Measurements from ENCODE around the gene CCM2.
A peak's percentile ranks its signal among the peaks of the same experiment; 100 is the strongest.
"Not testable (repeated sequence)": the region's sequence is repeated elsewhere in the genome, so short reads cannot be mapped to it uniquely, and the experiment has no call there.

The CCM2 gene

DNA sequence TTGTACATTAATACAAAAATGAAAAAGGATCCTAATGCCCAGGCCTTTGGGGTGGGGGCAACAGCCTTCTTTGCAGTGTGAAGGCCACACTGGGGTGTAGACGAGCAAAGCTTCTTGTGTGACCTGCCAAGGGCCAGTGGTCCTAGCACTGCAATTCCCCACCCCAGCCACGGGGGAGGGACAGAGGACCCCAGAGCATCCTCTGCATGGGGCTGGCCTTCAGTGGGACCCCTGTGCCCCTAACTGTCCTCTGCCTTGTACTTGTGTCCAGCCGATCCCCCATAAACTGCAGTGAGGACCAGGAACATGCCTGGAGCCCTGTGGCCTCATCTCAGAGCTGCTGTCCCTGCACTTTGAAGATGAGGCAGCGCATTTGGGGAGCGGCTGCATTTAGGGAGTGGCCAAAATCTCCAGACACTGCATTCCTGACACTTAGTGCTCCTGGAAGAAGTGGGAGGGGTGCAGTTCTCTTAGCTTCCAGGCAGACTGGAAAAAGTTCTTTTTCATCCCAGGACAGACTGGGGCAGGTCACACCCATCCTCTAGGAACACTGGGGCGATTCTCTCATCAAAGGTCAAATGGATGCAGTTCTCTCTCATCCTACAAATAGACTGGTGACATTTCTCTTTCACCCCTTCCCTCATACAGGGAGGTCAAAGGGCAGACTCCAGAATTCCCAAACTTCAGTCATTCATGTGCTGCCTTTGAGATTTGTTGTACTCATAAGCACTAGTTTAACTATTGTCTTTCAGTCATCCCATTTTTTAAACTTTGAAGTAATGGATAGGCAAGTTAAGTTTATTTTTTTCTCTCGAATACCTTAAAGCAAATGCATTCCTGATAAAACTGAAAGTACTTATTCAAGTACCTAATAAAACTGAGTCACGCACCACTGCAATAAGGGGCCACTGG lies 20.3 kb upstream of the CCM2 start:
- peak overlapping the region in 3 of 7 experiments; percentile 23 to 44 (median 32) for H3K4me3 ChIP-seq
- peak overlapping the region in 20 of 21 experiments; percentile 34 to 93 (median 80) for H3K27ac ChIP-seq

DNA sequence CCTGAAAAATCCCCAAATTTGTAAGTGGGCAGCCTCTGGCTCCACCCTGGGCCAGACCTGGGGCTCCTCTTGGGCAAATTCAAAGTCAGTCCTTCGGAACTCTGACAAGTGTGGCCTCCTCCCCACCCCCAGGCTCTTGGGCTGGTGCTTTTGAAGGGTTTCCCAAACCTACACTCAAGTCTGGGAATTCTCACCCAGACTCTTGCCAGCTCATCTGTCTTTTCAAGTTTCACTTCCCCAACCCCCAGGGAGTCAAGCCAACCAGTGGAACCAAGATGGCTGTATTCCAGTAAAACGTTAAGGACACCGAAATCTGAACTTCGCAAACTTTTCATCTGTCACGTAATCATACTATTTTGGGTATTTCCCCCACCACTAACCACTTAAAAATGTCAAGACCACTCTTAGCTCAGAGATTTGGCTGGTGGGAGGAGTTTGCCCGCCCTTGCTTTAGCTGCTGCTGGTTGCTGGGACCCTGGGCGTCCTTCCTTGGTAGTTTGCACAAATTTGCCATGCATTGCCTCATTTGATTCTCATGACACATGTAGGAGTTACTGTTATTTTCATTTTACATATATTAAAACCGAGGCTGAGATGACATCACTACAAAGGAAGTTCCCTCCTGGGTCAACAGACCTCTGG lies 19.5 kb upstream of the CCM2 start:
- peak overlapping the region in 20 of 21 experiments; percentile 34 to 93 (median 80) for H3K27ac ChIP-seq
- H3K4me3 ChIP-seq = no peak overlapping the region

DNA sequence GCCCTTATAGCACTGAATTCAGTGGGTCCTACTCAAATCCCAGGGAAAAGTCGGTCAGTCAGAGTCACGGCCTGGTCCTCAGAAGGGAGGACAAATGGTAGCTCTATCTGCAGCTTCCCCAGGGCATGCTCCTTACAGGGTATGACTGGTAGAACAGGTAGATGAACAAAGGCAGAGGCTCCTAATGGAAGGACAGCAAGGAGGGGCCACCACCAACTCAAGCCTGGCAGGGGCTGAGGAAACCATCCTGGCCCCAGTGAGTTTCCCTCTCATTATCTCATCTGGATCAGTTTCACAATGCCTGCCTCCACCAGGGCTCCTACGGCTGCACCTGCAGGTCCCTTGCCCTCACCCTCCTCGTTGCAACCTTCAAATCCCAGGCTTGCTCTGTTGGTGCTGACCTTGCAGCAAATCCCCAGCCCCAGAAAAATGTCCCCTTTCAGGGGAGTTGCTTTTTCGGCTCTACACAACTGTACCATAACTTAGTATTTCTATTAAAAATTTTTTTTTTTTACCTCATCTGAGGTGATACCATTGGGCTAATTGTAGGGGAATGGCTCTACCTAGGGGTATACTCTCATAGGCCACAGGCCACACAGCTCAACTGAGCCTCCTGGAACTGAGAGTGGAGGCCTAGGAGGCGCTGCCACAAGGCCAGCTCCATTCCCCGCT lies 18.8 kb upstream of the CCM2 start:
- no peak overlapping the region for H3K4me3 ChIP-seq
- H3K27ac ChIP-seq = peak overlapping the region; percentile 19 to 93 (median 76)

DNA sequence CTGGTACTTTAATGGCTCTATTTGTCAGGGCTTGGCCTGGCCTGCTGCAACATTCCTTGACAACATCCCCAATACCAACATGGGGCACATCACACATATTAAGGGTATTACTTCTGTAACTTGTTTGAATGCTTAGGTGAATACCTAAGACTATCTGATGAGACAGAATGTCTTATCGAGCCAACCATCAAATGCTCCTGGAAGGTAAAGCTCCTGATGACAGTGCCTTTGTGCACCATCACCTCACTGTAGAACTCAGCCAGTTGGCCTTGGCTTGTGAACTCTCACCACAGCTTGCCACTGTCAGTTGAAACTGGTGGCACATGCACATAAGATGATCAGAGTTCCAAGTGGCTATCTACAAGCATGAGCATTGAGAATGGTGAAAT lies 17.5 kb upstream of the CCM2 start:
- Histone ChIP-seq H3K4me3 (no peak overlapping the region), H3K27ac (peak overlapping the region in 2 of 21 experiments; percentile 3 to 53)

DNA sequence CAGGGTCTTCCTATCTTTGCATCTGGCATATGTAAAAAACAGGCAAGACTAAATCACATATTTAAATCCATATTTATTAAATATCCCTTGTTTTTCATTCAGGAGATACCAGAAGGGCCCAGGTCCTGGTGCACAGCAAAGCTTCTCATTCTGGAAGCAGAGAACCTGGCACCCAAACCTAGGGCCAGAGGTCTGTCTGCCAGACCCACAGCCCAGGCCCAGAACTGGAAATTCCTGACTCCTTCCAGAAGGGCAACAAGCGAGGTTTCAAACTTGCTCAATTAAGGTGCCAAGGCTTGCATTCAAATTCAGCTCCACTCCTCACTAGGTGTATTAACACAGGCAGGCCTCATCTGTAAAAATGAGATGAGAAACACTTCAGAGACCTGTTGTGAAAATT lies 17.0 kb upstream of the CCM2 start:
- Histone ChIP-seq H3K27ac (peak overlapping the region in 1 of 21 experiments; percentile 3), H3K4me3 (no peak overlapping the region)

DNA sequence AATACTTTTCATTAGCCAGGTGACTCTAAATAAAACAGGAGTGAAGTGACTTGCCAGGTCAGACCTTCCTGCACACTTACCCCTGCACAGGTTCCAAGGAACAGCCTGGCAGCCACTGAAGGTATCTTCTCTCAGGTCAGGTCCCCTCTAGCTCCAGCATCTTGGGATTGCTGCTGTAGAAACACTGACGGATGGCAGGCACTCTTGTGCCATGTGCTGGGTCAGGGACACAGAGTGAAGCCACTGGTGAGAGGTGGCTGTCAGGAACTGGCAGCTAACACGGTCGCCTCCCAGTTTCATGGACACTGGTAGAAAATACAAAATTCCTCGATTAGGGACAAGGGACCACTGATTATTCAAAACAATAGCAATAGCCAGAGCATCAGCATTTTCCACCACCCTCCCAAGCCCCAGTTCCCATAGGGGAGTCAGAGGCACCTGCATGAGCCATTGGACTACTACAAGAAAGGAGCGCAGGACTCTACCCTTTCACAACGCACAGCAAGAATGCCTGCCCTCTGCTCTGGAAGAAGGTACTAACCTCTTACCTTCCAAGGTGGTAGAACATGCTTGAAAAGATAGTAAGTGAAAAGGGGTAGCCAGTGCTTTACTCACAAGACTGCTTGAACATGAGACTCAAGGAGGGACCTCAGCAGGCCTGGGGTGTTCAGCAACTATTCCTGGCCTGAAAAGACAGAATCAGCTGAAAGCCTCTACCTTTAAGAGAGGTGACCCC lies 16.1 kb upstream of the CCM2 start:
- H3K27ac ChIP-seq = peak overlapping the region in 7 of 21 experiments; percentile 2 to 56 (median 29)
- peak overlapping the region in 1 of 7 experiments; percentile 64 for H3K4me3 ChIP-seq

DNA sequence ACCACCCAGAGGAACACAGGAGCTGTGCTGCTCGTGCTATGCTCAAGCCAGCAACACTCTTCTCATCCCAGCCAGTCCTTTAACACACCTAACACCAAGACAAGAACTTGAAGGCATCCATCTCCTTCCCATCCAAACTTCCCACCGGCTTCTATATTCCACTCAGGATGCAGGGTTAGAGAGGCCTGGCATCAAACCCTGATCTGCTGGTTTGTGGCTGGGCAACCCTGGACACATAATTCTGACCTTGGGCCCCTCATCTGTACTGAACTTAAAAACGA lies 15.6 kb upstream of the CCM2 start:
- Histone ChIP-seq H3K4me3 (peak overlapping the region in 2 of 7 experiments; percentile 64 to 67), H3K27ac (peak overlapping the region in 6 of 21 experiments; percentile 2 to 39 (median 22))

DNA sequence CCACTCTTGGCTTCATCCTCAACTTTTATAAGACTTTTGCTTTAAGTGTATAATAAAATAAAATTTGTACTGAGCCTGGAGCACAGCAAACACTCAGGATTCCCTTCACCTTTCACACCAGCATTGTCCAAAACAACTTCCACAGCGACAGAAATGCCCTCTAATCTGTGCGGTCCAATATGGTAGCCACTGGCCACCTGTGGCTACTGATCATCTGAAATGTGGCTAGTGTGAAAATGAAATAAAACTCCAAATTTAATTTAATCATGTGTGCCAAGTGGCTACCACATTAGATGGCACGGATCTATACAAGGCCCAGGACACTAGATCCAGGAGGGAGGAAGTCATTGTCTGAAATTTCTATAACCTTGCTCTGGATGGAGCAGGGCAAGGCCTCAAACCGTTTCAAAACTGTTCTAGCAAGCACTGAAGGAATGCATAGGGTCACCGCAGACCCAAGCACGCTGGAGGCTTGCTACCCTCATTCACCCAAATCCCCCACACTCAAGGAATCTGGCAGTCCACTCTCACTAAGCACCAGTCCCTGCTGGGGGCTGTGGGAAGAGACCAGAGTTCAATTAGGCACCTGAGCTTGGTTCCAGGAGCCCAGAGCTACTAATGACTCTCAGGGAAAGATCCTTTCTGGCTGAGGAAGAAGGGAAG lies 14.8 kb upstream of the CCM2 start:
- Histone ChIP-seq H3K4me3 (peak overlapping the region; percentile 49 to 67 (median 64)), H3K27ac (peak overlapping the region in 18 of 21 experiments; percentile 7 to 97 (median 94))

DNA sequence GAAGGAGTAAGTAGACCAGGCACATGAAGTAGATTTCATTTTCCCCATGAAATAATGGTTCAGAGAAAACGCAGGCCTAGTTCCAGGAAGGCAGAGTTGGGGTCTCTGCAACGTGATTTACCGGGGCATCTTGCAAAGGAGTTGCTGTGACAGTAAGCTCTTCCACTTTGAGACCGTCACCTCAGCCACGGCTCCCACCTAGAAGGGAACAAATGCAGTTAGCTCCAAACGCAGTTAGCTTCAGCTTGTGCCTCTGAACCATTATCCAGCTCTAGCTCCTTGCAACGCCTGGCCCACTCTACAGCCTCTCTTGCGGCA lies 14.1 kb upstream of the CCM2 start:
- H3K27ac ChIP-seq = peak overlapping the region; percentile 72 to 97 (median 94)

DNA sequence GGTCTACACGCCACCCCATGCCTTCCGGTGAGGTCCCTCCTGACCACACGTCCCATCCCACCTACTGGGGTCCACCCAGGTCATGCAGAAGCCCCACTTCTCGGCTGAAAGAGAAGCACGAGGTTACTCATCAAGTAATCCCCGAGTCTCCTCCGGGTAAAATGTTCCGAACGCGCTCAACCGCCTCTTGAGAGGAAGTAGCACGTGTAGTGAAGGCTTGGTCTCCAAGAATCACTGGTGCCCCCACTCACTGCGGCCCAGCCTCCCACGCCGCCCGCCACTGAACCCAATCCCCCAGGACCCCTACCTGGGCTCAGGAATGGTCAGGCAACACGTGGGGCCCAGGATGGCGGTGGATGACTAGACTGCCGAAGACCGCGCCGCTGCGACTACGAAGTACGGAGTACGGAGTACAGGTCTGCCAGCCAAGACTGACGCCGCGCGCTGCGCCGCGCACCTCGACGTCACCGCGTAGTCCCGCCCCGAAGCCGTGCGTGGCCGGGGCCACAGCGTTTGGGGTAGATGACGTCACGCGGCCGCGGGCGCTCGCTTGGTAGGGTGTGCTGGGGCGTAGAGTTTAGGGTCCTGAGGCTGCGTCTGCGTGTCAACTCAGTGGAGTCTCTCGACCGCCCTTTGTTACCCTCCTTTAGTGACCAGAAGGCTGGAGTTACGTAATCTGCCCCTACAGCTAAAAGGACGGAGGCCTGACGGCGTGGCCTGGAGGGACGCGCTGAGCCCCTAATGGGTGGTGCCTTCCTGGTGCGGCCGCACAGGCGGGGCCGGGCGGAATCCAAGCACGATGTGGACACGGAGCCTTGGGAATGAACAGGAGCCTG lies 13.6 kb upstream of the CCM2 start:
- Histone ChIP-seq H3K4me3 (peak overlapping the region; percentile 49 to 67 (median 64)), H3K27ac (peak overlapping the region; percentile 72 to 97 (median 94))

More for the DNA sequence above, 14.1 kb upstream of the CCM2 start:
- peak overlapping the region; percentile 49 to 67 (median 64) for H3K4me3 ChIP-seq

DNA sequence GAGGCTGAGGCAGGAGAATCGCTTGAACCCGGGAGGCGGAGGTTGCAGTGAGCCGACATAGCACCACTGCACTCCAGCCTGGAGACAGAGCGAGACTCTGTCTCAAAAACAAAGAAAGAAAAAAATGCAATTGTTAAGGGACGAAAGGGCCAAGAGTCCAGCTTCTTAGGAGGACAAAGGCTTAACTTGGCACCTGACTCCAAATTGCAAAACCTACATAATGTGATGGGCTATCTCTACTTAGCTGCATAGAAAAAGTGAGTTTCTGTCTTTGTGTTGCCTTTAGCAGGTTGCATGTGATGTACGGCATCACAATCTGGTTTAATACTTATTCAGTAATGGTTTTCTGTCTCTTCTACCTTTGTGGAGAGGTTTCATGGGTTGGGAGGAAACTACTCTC lies 12.5 kb upstream of the CCM2 start:
- Histone ChIP-seq H3K27ac (peak overlapping the region in 12 of 21 experiments; percentile 72 to 97 (median 95)), H3K4me3 (peak overlapping the region in 4 of 7 experiments; percentile 49 to 67 (median 66))

DNA sequence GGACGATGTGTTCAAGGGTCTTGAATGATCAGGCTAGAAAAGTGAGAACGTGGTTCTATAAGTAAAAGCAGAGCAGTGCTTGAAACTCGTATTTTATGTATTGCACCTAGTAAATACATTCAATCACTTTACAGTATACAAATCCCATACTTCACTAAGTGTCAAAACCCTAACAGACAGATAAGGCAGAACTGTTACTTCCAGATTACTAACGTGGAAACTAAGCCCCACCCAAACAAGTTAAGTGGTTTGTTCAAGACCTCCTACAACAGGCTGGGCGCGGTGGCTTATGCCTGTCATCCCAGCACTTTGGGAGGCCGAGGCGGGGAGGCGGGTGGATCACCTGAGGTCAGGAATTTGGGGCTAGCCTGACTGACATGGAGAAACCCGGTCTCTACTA lies 12.0 kb upstream of the CCM2 start:
- no peak overlapping the region for H3K27ac ChIP-seq
- H3K4me3 ChIP-seq = no peak overlapping the region

DNA sequence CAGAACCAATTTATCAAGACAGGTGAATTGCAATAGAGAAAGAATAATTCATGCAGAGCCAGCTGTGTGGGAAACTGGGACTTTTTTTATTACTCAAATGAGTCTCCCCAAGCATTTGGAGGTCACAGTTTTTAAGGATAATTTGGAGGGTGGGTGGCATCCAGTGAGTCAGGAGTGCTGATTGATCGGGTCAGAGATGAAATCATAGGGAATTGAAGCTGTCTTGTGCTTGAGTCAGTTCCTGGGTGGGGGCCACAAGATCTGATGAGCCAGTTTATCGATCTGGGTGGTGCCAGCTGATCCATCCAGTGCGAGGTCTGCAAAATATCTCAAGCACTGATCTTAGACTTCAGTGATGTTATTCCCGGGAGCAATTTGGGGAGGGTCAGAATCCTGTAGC lies 11.3 kb upstream of the CCM2 start:
- Histone ChIP-seq H3K27ac (no peak overlapping the region), H3K4me3 (no peak overlapping the region)

DNA sequence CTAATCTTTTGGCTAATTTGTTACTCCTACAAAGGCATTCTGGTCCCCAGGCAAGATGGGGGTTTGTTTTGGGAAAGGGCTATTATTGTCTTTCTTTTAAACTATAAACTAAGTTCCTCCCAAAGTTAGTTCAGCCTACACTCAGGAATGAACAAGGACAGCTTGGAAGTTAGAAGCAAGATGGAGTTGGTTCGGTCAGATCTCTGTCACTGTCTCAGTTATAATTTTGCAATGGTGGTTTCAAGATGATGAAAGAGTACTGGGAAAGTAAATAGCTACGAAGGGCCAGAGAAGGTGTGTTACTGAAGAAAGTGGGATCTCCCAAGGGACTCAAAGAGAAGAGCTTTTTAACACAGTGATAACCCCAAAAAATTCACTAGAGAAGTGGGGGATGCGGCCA lies 10.9 kb upstream of the CCM2 start:
- peak overlapping the region in 2 of 21 experiments; percentile 67 for H3K27ac ChIP-seq
- H3K4me3 ChIP-seq = no peak overlapping the region

DNA sequence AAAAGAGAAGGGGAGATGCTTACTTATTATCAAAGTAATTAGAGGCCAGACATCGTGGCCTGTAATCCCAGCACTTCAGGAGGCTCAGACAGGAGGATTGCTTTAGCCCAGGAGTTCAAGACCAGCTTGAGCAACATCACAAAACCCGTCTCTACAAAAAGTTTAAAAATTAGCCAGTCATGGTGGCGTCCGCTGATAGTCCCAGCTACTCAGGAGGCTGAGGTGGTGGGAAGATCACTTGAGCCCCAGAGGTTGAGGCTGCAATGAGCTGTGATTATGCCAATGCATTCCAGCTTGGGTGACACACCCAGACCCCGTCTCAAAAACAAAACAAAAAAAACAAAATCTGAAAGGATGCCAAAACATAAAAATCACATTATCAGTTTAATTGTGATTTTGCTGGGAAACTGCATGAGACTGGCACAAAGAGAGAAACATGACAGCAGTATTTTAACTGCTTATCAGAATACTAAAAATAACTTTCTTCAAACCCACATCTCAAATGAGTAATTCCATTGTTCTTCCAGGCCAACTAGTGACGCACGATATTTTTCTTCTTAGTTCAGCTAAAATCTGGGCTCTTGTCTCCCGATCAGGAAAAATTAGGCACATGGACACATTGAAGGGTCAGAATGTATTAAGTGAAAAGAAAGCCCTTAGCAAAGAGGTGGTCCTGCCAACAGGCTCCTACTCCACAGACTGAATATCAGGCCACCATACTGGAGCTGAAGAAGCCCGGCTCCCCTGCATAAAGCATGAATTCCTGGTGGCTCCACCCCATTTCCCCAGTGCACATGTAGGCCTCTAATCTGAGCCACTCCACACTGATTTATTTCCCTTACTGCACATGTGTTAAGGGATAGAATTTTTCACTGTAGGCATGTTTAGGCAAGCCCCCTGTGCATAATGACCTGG lies 9.6 kb upstream of the CCM2 start:
- Histone ChIP-seq H3K27ac (peak overlapping the region in 17 of 21 experiments; percentile 11 to 77 (median 34)), H3K4me3 (no peak overlapping the region)

DNA sequence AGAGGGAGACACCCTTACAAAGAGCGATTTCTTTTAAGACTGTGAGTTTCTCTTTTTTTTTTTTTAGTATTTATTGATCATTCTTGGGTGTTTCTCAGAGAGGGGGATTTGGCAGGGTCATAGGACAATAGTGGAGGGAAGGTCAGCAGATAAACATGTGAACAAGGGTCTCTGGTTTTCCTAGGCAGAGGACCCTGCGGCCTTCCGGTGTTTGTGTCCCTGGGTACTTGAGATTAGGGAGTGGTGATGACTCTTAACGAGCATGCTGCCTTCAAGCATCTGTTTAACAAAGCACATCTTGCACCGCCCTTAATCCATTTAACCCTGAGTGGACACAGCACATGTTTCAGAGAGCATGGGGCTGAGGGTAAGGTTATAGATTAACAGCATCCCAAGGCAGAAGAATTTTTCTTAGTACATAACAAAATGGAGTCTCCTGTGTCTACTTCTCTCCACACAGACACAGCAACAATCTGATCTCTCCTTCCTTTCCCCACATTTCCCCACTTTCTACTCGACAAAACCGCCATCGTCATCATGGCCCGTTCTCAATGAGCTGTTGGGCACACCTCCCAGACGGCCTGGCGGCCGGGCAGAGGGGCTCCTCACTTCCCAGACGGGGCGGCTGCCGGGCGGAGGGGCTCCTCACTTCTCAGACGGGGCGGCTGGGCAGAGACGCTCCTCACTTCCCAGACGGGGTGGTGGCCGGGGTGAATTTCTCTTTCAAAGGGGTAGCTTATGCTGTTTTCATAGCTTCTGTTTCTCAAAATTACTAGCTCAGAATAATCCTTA lies 7.8 kb upstream of the CCM2 start:
- not testable (repeated sequence) for H3K27ac ChIP-seq, H3K4me3 ChIP-seq

Data from skin epidermis (tissue), 12 donors.